Natural killer cell (primary cell): ENCODE results near the gene PPP1R13B. TPM values are rescaled to one million over a fixed set of nuclear protein-coding genes. Genes with fewer than 3 reads are reported as not detected.

Experiments
- ATAC-seq, 3 donors: fragments of 150-1000 bp in 2 of 3; fragments of 200-7000 bp in 1 of 3; cut with Tn5 transposase; 1 replicate in 1 of 3; 2 replicates in 2 of 3; pipeline ENCODE4 v1.10.0; 2021; ENCODE audit warnings: mild to moderate bottlenecking in 2 of 3, moderate library complexity in 2 of 3
- DNase-seq, 2 donors: peaks; one replicate each; pipeline versions ENCODE4 v3.0.0 to v3.0.0-alpha.2; 2013 to 2021; ENCODE audit warnings: mixed read lengths in 1 of 2
- H3K27ac ChIP-seq: one replicate; pipeline ENCODE4 v1.5.1; 2013; ENCODE audit warnings: mild to moderate bottlenecking, low read length
- H3K27me3 ChIP-seq: one replicate; pipeline ENCODE4 v1.6.1; 2013; ENCODE audit warnings: low read length; ENCODE audit not compliant: control insufficient read depth, insufficient read depth
- H3K36me3 ChIP-seq: one replicate; pipeline ENCODE4 v1.6.1; 2013; ENCODE audit warnings: low read length; ENCODE audit not compliant: control insufficient read depth, insufficient read depth
- H3K4me1 ChIP-seq: one replicate; pipeline ENCODE4 v1.6.1; 2013; ENCODE audit warnings: low read length; ENCODE audit not compliant: control insufficient read depth, insufficient read depth
- H3K4me3 ChIP-seq: one replicate; pipeline ENCODE4 v1.5.1; 2013; ENCODE audit warnings: low read length
- H3K9me3 ChIP-seq: one replicate; pipeline ENCODE4 v1.6.1; 2013; ENCODE audit warnings: low read length; ENCODE audit not compliant: control insufficient read depth, insufficient read depth
- H3K27ac Mint-ChIP-seq, 2 donors: one replicate each; pipeline ENCODE4 v1.8.0; 2022; ENCODE audit warnings: mild to moderate bottlenecking in 2 of 2, mixed read lengths in 2 of 2, moderate library complexity in 1 of 2
- H3K27me3 Mint-ChIP-seq, 2 donors: one replicate each; pipeline ENCODE4 v1.8.0; 2022; ENCODE audit warnings: low read depth in 2 of 2, mixed read lengths in 2 of 2
- H3K36me3 Mint-ChIP-seq: one replicate; pipeline ENCODE4 v1.8.0; 2022; ENCODE audit warnings: mixed read lengths
- H3K4me1 Mint-ChIP-seq, 2 donors: one replicate each; pipeline ENCODE4 v1.8.0; 2022; ENCODE audit warnings: mixed read lengths in 2 of 2
- H3K4me3 Mint-ChIP-seq: one replicate; pipeline ENCODE4 v1.8.0; 2022; ENCODE audit warnings: mild to moderate bottlenecking, moderate library complexity, mixed read lengths
- H3K9me3 Mint-ChIP-seq, 2 donors: one replicate each; pipeline ENCODE4 v1.8.0; 2022; ENCODE audit warnings: mixed read lengths in 2 of 2
- CTCF ChIP-seq: fragments of 200-600 bp; IDR thresholded peaks from one replicate; pipeline ENCODE4 v1.8.0; 2022; ENCODE audit warnings: antibody characterized with exemption
- WGBS: methylation state at CpG from one replicate; pipeline ENCODE4 v1.1.7; 2013; ENCODE audit warnings: missing lambda C conversion rate; ENCODE audit not compliant: insufficient coverage; 5-methylcytosine and 5-hydroxymethylcytosine counted together
- intact Hi-C: fragments of 100-400 bp; cut with micrococcal nuclease; formaldehyde crosslinking; loops from one replicate; pipeline ENCODE4 v1.14.2; 2022
- total RNA-seq, 4 donors: library from RNA; stranded (reverse); fragments of 120-200 nt in 1 of 4; gene quantifications; one replicate each; pipeline versions ENCODE4 v1.2.3 to v1.2.4, GENCODE V29; 2013 to 2022

PPP1R13B gene
- total RNA-seq, 3 donors from 2014 or later (not counting 1 experiment from before 2014, with no cell fraction given), result 26.5 to 35.5 (median 31.7) TPM

- Mint-ChIP-seq H3K4me3 (no peak overlapping the region), H3K27ac (no peak overlapping the region), H3K9me3 (no peaks in the 10 kb centered on the region), H3K36me3 (no peaks in the 10 kb centered on the region), H3K4me1 (peaks cover 6 to 14% of the 10 kb centered on the region in 2 donors), H3K27me3 (no peaks in the 10 kb centered on the region)
- Histone ChIP-seq H3K4me1 (no peaks in the 10 kb centered on the region), H3K27me3 (no peaks in the 10 kb centered on the region), H3K36me3 (peaks cover 4% of the 10 kb centered on the region), H3K9me3 (no peaks in the 10 kb centered on the region), H3K27ac (no peak overlapping the region), H3K4me3 (no peak overlapping the region)
- ATAC-seq (no peak), DNase-seq (no peak)
- TF ChIP-seq CTCF, result no peak
- intact Hi-C loops, result no loop called here
- 96% methylated on average over 18 of the region's 18 CpGs for whole genome bisulfite sequencing
Observed at GRCh38 chr14:103708750-103709187, 138.6 kb downstream of the PPP1R13B start.

GRCh38 chr14:103707329-103708263, 139.8 kb downstream of the PPP1R13B start:
- no peaks in the 10 kb centered on the region for H3K9me3 Mint-ChIP-seq
- no peaks in the 10 kb centered on the region for H3K27me3 Mint-ChIP-seq
- no peak for TF ChIP-seq CTCF
- H3K4me1 Mint-ChIP-seq, result peaks cover 0 to 19% of the 10 kb centered on the region in 2 donors
- no peaks in the 10 kb centered on the region for H3K27me3 ChIP-seq
- H3K4me1 ChIP-seq, result no peaks in the 10 kb centered on the region
- no peak overlapping the region for H3K27ac ChIP-seq
- DNase-seq, result no peak
- H3K36me3 ChIP-seq, result peaks cover 9% of the 10 kb centered on the region
- no peak overlapping the region for H3K4me3 ChIP-seq
- H3K36me3 Mint-ChIP-seq, result no peaks in the 10 kb centered on the region
- H3K9me3 ChIP-seq, result no peaks in the 10 kb centered on the region
- no peak for ATAC-seq
- intact Hi-C loops, result no loop called here
- 92% methylated on average over 29 of the region's 29 CpGs for WGBS
- no peak overlapping the region for H3K27ac Mint-ChIP-seq
- H3K4me3 Mint-ChIP-seq, result no peak overlapping the region

GRCh38 chr14:103706551-103707328, 140.6 kb downstream of the PPP1R13B start:
- WGBS, result 98% methylated on average over 41 of the region's 41 CpGs
- Mint-ChIP-seq H3K27ac (no peak overlapping the region), H3K4me3 (no peak overlapping the region), H3K27me3 (no peaks in the 10 kb centered on the region), H3K9me3 (no peaks in the 10 kb centered on the region), H3K36me3 (no peaks in the 10 kb centered on the region), H3K4me1 (peaks cover 0 to 19% of the 10 kb centered on the region in 2 donors)
- H3K27ac ChIP-seq, result no peak overlapping the region
- no peaks in the 10 kb centered on the region for H3K4me1 ChIP-seq
- no peak overlapping the region for H3K4me3 ChIP-seq
- intact Hi-C loops, result no loop called here
- no peaks in the 10 kb centered on the region for H3K27me3 ChIP-seq
- no peak for TF ChIP-seq CTCF
- H3K36me3 ChIP-seq, result peaks cover 11% of the 10 kb centered on the region
- ATAC-seq (no peak), DNase-seq (no peak)
- H3K9me3 ChIP-seq, result no peaks in the 10 kb centered on the region
